Spleen (tissue), 7 donors: Measurements from ENCODE around the gene TMEM181.

Source experiments
- POLR2AphosphoS5 ChIP-seq, 3 donors: sonication (generic); formaldehyde crosslinking; IDR thresholded peaks; one replicate each; pipeline ENCODE4 v1.5.1; 2017; ENCODE audit warnings: antibody characterized with exemption in 3 of 3
- TF ChIP-seq, protein P1 (sequence below), 11 experiments: fragments of 200-600 bp in 7 of 11; fragments of 450-650 bp in 4 of 11; sonication (generic) in 4 of 11; IDR thresholded peaks in 8 of 11; conservative IDR thresholded peaks in 3 of 11; 1 replicate in 7 of 11; 2 replicates in 4 of 11; pipeline versions ENCODE4 v1.4.0 to v1.8.0; 2016 to 2021; ENCODE audit warnings: antibody characterized with exemption in 11 of 11, inconsistent platforms in 4 of 11, mild to moderate bottlenecking in 1 of 11
- donor health status: DM: no; HTN: no; CAD: no; lungs with moderate emphysema.
- donor health status: DM: no; HTN: no; CAD: no.
- donor health status: DM: no; HTN: no; CAD: no.

GRCh38 chr6:158620963-158621693 lies 61.2 kb downstream of the TMEM181 start:
- TF ChIP-seq, protein P1, sequence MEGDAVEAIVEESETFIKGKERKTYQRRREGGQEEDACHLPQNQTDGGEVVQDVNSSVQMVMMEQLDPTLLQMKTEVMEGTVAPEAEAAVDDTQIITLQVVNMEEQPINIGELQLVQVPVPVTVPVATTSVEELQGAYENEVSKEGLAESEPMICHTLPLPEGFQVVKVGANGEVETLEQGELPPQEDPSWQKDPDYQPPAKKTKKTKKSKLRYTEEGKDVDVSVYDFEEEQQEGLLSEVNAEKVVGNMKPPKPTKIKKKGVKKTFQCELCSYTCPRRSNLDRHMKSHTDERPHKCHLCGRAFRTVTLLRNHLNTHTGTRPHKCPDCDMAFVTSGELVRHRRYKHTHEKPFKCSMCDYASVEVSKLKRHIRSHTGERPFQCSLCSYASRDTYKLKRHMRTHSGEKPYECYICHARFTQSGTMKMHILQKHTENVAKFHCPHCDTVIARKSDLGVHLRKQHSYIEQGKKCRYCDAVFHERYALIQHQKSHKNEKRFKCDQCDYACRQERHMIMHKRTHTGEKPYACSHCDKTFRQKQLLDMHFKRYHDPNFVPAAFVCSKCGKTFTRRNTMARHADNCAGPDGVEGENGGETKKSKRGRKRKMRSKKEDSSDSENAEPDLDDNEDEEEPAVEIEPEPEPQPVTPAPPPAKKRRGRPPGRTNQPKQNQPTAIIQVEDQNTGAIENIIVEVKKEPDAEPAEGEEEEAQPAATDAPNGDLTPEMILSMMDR (IDR thresholded peaks at IDR 0.05 in 8 of 11, conservative IDR thresholded peaks at IDR 0.05 in 3 of 11): no peak
- no peak for TF ChIP-seq POLR2AphosphoS5 (IDR thresholded peaks at IDR 0.05)
